K562 (cell line): Measurements from ENCODE around the gene NOP10. TPM values are rescaled to one million over a fixed set of nuclear protein-coding genes. Genes with fewer than 3 reads are reported as not detected.

Experiments used
- BDP1 ChIP-seq: IDR thresholded peaks from 3 replicates; pipeline ENCODE4 v1.6.1; 2011; ENCODE audit not compliant: insufficient read length, insufficient read depth
- ETV1 ChIP-seq: fragments of 450-650 bp; conservative IDR thresholded peaks from 2 replicates; pipeline ENCODE4 v1.6.1; 2016; ENCODE audit warnings: missing genetic modification characterization, control low read depth, low read depth, missing compliant biosample characterization
- HNRNPUL1 ChIP-seq: fragments of 200-400 bp; formaldehyde crosslinking; IDR thresholded peaks from 2 replicates; pipeline ENCODE4 v1.6.1; 2017; ENCODE audit warnings: low read length
- MAZ ChIP-seq, 2 experiments: fragments of 450-650 bp in 1 of 2; sonication (generic) in 1 of 2; formaldehyde crosslinking; IDR thresholded peaks in 1 of 2; conservative IDR thresholded peaks in 1 of 2; 2 replicates each; pipeline versions ENCODE4 v1.4.0 to v1.5.0; 2020; ENCODE audit warnings: mild to moderate bottlenecking in 1 of 2, missing genetic modification reagents in 1 of 2
- MCM3 ChIP-seq: fragments of 450-650 bp; IDR thresholded peaks from 2 replicates; pipeline ENCODE4 v1.6.1; 2016
- PML ChIP-seq: IDR thresholded peaks from 2 replicates; pipeline ENCODE4 v1.6.1; 2012; ENCODE audit warnings: low read length, inconsistent platforms
- POLR2H ChIP-seq: IDR thresholded peaks from 2 replicates; pipeline ENCODE4 v1.6.1; 2016; ENCODE audit warnings: missing genetic modification characterization, low read depth, mild to moderate bottlenecking, control low read depth, missing compliant biosample characterization, moderate library complexity
- RB1 ChIP-seq: fragments of 450-650 bp; IDR thresholded peaks from 2 replicates; pipeline ENCODE4 v1.6.1; 2017; ENCODE audit warnings: low read depth, mild to moderate bottlenecking
- RBM17 ChIP-seq: fragments of 200-400 bp; formaldehyde crosslinking; IDR thresholded peaks from 2 replicates; pipeline ENCODE4 v1.6.1; 2017; ENCODE audit warnings: low read depth, mild to moderate bottlenecking, low read length, borderline replicate concordance
- TGIF2 ChIP-seq: sonication (generic); formaldehyde crosslinking; IDR thresholded peaks from 2 replicates; pipeline ENCODE4 v1.8.1; 2022; ENCODE audit warnings: mild to moderate bottlenecking, missing genetic modification reagents, moderate library complexity
- YY1 ChIP-seq, 3 experiments: IDR thresholded peaks; 2 replicates each; pipeline ENCODE4 v1.6.1; 2011; ENCODE audit warnings: low read length in 2 of 3, mild to moderate bottlenecking in 2 of 3, moderate library complexity in 2 of 3, borderline replicate concordance in 1 of 3, control low read depth in 1 of 3, low read depth in 1 of 3; ENCODE audit not compliant: insufficient read depth in 3 of 3, insufficient replicate concordance in 2 of 3, control insufficient read depth in 1 of 3, insufficient read length in 1 of 3; ENCODE audit errors: extremely low read depth in 1 of 3
- polyA plus RNA-seq, 8 experiments: library from polyadenylated mRNA; depleted of rRNA in 4 of 8; stranded (reverse) in 5 of 8; unstranded in 3 of 8; fragments of >200 nt; fragmentation: Nextera tagmentation in 2 of 8; fragmentation: Illumina TruSeq in 1 of 8; extraction: Ambion mirVana in 2 of 8; extraction: Trizol in 1 of 8; gene quantifications; 2 replicates each; pipeline versions ENCODE4 v1.2.1 to v1.2.3, GENCODE V29; 2011 to 2014; ENCODE audit warnings: inconsistent platforms in 1 of 8, missing spikeins in 1 of 8
- total RNA-seq, 7 experiments: library from RNA; depleted of rRNA in 6 of 7; stranded (reverse); fragments of >200 nt in 6 of 7; fragmentation: Illumina TruSeq in 2 of 7; extraction: Trizol in 2 of 7; gene quantifications; 2 replicates each; pipeline versions ENCODE4 v1.2.1 to v1.2.3, GENCODE V29; 2011 to 2021; ENCODE audit warnings: low replicate concordance in 1 of 7
- TF ChIP-seq, protein P1 (sequence below): fragments of 450-650 bp; formaldehyde crosslinking; IDR thresholded peaks from 2 replicates; pipeline ENCODE4 v1.4.0; 2022; ENCODE audit warnings: missing genetic modification characterization
- TF ChIP-seq, protein P2 (sequence below): fragments of 450-650 bp; IDR thresholded peaks from 2 replicates; pipeline ENCODE4 v1.6.1; 2017; ENCODE audit warnings: antibody characterized with exemption
- TF ChIP-seq, protein P3 (sequence below), 2 experiments: fragments of 450-650 bp in 1 of 2; sonication (generic) in 1 of 2; formaldehyde crosslinking in 1 of 2; IDR thresholded peaks; 2 replicates each; pipeline versions ENCODE4 v1.7.1 to v1.9.0; 2016 to 2022; ENCODE audit warnings: inconsistent platforms in 1 of 2, mild to moderate bottlenecking in 1 of 2, missing genetic modification reagents in 1 of 2

The NOP10 gene
- total and polyA plus RNA-seq, 9 of the 15 experiments (the other 6 are each of a cell fraction or from before 2014, with no cell fraction given), result 250 to 1,663 (median 449) TPM

DNA sequence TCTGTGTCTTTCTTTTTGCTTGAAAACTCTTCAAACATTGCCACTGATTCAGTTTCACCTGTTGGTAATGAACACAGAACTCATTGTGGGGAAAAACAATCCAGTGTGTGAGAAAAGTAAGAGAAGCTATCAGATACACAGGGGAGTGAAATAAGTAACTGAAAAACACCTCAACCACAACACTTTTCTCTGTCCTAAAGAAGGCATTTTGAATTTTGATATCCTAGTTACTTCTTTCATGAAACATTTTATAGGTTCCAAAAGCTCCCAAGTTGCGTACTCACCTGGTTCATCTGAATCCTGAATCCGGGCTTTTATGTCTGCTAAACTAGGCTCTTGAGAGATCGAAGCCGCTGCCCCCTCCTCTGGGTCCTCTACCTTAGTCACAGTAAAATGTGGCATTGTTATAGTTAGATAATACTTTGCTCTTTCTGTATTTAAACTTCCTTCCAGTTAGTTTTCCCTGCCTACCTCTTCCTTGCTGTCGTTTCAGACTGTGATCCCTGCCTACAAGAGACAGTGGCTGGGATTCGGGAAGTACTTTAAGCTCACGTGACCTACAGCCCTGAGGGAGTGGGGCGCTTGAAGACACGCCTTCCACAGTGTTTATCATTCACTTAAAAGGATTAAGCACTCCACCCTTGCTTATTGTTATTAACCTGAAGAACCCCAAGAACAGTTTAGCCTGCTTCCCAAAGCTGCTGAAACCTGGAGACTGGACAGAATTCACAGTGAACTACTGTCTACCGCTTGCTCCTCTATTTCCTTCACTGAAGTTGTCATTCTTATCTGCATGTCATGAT lies 24.5 kb downstream of the NOP10 start (continued):
- TF ChIP-seq, protein P1, sequence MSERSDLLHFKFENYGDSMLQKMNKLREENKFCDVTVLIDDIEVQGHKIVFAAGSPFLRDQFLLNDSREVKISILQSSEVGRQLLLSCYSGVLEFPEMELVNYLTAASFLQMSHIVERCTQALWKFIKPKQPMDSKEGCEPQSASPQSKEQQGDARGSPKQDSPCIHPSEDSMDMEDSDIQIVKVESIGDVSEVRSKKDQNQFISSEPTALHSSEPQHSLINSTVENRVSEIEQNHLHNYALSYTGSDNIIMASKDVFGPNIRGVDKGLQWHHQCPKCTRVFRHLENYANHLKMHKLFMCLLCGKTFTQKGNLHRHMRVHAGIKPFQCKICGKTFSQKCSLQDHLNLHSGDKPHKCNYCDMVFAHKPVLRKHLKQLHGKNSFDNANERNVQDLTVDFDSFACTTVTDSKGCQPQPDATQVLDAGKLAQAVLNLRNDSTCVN (CRISPR knock-in tag), result no peak
- TF ChIP-seq HNRNPUL1 (no peak), POLR2H (no peak), TGIF2 (CRISPR knock-in tag) (no peak), MCM3 (no peak), BDP1 (no peak), YY1 (IDR thresholded peaks at IDR 0.05; ENCODE audit: borderline replicate concordance in 1 of 3, control insufficient read depth in 1 of 3, extremely low read depth in 1 of 3, insufficient read depth in 3 of 3, insufficient read length in 1 of 3, insufficient replicate concordance in 2 of 3, low read depth in 1 of 3, low read length in 2 of 3) (no peak), PML (no peak), RB1 (no peak), ETV1 (tag) (no peak), MAZ (CRISPR knock-in tag; conservative IDR thresholded peaks at IDR 0.05 in 1 of 2, IDR thresholded peaks at IDR 0.05 in 1 of 2) (peak in 1 of 2 experiments; percentile 36; a peak in 2 of 4 replicates), RBM17 (no peak)
- TF ChIP-seq, protein P2, sequence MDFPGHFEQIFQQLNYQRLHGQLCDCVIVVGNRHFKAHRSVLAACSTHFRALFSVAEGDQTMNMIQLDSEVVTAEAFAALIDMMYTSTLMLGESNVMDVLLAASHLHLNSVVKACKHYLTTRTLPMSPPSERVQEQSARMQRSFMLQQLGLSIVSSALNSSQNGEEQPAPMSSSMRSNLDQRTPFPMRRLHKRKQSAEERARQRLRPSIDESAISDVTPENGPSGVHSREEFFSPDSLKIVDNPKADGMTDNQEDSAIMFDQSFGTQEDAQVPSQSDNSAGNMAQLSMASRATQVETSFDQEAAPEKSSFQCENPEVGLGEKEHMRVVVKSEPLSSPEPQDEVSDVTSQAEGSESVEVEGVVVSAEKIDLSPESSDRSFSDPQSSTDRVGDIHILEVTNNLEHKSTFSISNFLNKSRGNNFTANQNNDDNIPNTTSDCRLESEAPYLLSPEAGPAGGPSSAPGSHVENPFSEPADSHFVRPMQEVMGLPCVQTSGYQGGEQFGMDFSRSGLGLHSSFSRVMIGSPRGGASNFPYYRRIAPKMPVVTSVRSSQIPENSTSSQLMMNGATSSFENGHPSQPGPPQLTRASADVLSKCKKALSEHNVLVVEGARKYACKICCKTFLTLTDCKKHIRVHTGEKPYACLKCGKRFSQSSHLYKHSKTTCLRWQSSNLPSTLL, result no peak
- TF ChIP-seq, protein P3, sequence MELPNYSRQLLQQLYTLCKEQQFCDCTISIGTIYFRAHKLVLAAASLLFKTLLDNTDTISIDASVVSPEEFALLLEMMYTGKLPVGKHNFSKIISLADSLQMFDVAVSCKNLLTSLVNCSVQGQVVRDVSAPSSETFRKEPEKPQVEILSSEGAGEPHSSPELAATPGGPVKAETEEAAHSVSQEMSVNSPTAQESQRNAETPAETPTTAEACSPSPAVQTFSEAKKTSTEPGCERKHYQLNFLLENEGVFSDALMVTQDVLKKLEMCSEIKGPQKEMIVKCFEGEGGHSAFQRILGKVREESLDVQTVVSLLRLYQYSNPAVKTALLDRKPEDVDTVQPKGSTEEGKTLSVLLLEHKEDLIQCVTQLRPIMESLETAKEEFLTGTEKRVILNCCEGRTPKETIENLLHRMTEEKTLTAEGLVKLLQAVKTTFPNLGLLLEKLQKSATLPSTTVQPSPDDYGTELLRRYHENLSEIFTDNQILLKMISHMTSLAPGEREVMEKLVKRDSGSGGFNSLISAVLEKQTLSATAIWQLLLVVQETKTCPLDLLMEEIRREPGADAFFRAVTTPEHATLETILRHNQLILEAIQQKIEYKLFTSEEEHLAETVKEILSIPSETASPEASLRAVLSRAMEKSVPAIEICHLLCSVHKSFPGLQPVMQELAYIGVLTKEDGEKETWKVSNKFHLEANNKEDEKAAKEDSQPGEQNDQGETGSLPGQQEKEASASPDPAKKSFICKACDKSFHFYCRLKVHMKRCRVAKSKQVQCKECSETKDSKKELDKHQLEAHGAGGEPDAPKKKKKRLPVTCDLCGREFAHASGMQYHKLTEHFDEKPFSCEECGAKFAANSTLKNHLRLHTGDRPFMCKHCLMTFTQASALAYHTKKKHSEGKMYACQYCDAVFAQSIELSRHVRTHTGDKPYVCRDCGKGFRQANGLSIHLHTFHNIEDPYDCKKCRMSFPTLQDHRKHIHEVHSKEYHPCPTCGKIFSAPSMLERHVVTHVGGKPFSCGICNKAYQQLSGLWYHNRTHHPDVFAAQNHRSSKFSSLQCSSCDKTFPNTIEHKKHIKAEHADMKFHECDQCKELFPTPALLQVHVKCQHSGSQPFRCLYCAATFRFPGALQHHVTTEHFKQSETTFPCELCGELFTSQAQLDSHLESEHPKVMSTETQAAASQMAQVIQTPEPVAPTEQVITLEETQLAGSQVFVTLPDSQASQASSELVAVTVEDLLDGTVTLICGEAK (IDR thresholded peaks at IDR 0.05), result no peak
- TF ChIP-seq, protein P3 (CRISPR knock-in tag; IDR thresholded peaks at IDR 0.05), result no peak
